SU-DHL-6 (cell line): ENCODE data around the gene ARG2.
A peak's percentile ranks its signal among the peaks of the same experiment; 100 is the strongest.

ENCODE experiments used
- H2AFZ ChIP-seq: fragments of 200-600 bp; sonication (generic); 2 replicates; pipeline ENCODE4 v1.6.1; 2014; ENCODE audit warnings: low read depth, mild to moderate bottlenecking, moderate library complexity, mixed read lengths, antibody characterized with exemption, low read length; ENCODE audit not compliant: severe bottlenecking
- H3F3A ChIP-seq: fragments of 200-600 bp; shearing (Covaris generic); 2 replicates; pipeline ENCODE4 v1.6.0; 2016; ENCODE audit warnings: antibody characterized with exemption, mild to moderate bottlenecking; ENCODE audit not compliant: insufficient read depth
- H3K27ac ChIP-seq: fragments of 200-600 bp; sonication (generic); 2 replicates; pipeline ENCODE4 v1.5.1; 2016; ENCODE audit warnings: low read depth, mild to moderate bottlenecking, low read length, moderate library complexity, mixed read lengths
- H3K27me3 ChIP-seq: fragments of 200-600 bp; sonication (generic), shearing (Covaris generic); 2 replicates; pipeline ENCODE4 v1.6.0; 2014; ENCODE audit warnings: mild to moderate bottlenecking, low read length
- H3K36me3 ChIP-seq: fragments of 200-600 bp; sonication (generic); 2 replicates; pipeline ENCODE4 v1.6.1; 2014; ENCODE audit warnings: mild to moderate bottlenecking, low read length, mixed read lengths
- H3K4me2 ChIP-seq: fragments of 300-600, 200-600 bp; shearing (Covaris generic), sonication (generic); 2 replicates; pipeline ENCODE4 v1.6.0; 2014; ENCODE audit warnings: low read length, low read depth, mild to moderate bottlenecking; ENCODE audit not compliant: poor library complexity, severe bottlenecking
- H3K4me3 ChIP-seq: fragments of 200-600 bp; sonication (generic); 2 replicates; pipeline ENCODE4 v1.5.1; 2014; ENCODE audit warnings: antibody characterized with exemption, low read length, mild to moderate bottlenecking, mixed read lengths; ENCODE audit not compliant: insufficient read depth, poor library complexity, severe bottlenecking
- H3K79me2 ChIP-seq: fragments of 200-600 bp; sonication (generic); 2 replicates; pipeline ENCODE4 v1.6.1; 2014; ENCODE audit warnings: mild to moderate bottlenecking, low read length, moderate library complexity; ENCODE audit not compliant: insufficient read depth
- H3K9ac ChIP-seq: fragments of 200-600 bp; sonication (generic); 2 replicates; pipeline ENCODE4 v1.7.0; 2014; ENCODE audit warnings: mild to moderate bottlenecking, low read length
- H3K9me2 ChIP-seq: fragments of 200-600 bp; sonication (generic); replicated peaks from 2 replicates; pipeline ENCODE4 v1.6.1; 2014; ENCODE audit warnings: low read length; ENCODE audit not compliant: insufficient read depth
- H3K9me3 ChIP-seq: fragments of 200-600 bp; sonication (generic); 2 replicates; pipeline ENCODE4 v1.6.1; 2014; ENCODE audit warnings: low read length, mixed read lengths; ENCODE audit not compliant: insufficient read depth
- H4K20me1 ChIP-seq: fragments of 200-600 bp; sonication (generic); 2 replicates; pipeline ENCODE4 v1.6.1; 2014; ENCODE audit warnings: low read depth, mild to moderate bottlenecking, antibody characterized with exemption, low read length, moderate library complexity, mixed read lengths
- CTCF ChIP-seq: fragments of 200-600 bp; sonication (generic); IDR thresholded peaks from one replicate; pipeline ENCODE4 v1.5.1; 2017; ENCODE audit warnings: antibody characterized with exemption, mild to moderate bottlenecking, low read length, moderate library complexity; ENCODE audit not compliant: insufficient read depth, poor library complexity, severe bottlenecking
- EZH2phosphoT487 ChIP-seq: fragments of 200-600 bp; sonication (generic), shearing (Covaris generic); conservative IDR thresholded peaks from 2 replicates; pipeline ENCODE4 v1.6.1; 2018; ENCODE audit warnings: mild to moderate bottlenecking, antibody characterized with exemption, low read length, moderate library complexity, mixed read lengths

The ARG2 gene

GRCh38 chr14:67665868-67666267 lies 46.1 kb downstream of the ARG2 start:
- no peaks in the 10 kb centered on the region for H4K20me1 ChIP-seq
- peaks cover 91% of the 10 kb centered on the region for H3K79me2 ChIP-seq
- H3K36me3 ChIP-seq: no peaks in the 10 kb centered on the region
- TF ChIP-seq CTCF (no peak), EZH2phosphoT487 (no peak)
- H3K4me2 ChIP-seq: no peak overlapping the region
- no peak overlapping the region for H3K9ac ChIP-seq
- no peaks in the 10 kb centered on the region for H3K9me2 ChIP-seq
- H3F3A ChIP-seq: 0 out of 2 replicates have a peak, but pooled peaks cover 3% of the 10 kb centered on the region
- no peaks in the 10 kb centered on the region for H3K9me3 ChIP-seq
- no peak overlapping the region for H2AFZ ChIP-seq
- H3K4me3 ChIP-seq: no peak overlapping the region
- H3K27ac ChIP-seq: no peak overlapping the region
- H3K27me3 ChIP-seq: no peaks in the 10 kb centered on the region

- Histone ChIP-seq H3K27me3 (no peaks in the 10 kb centered on the region), H3K27ac (no peak overlapping the region), H4K20me1 (no peaks in the 10 kb centered on the region), H2AFZ (no peak overlapping the region), H3K36me3 (no peaks in the 10 kb centered on the region), H3K9ac (no peak overlapping the region), H3K4me3 (no peak overlapping the region), H3K9me3 (no peaks in the 10 kb centered on the region), H3K9me2 (no peaks in the 10 kb centered on the region), H3K79me2 (peaks cover 95% of the 10 kb centered on the region), H3F3A (0 out of 2 replicates have a peak, but pooled peaks cover 3% of the 10 kb centered on the region), H3K4me2 (peak overlapping the region; percentile 3)
- TF ChIP-seq CTCF (peak; percentile 53), EZH2phosphoT487 (no peak)
Measured at GRCh38 chr14:67666750-67667449, 47.2 kb downstream of the ARG2 start.

- no peak overlapping the region for H3K27ac ChIP-seq
- no peak overlapping the region for H3K9ac ChIP-seq
- no peaks in the 10 kb centered on the region for H3K27me3 ChIP-seq
- H3F3A ChIP-seq: 0 out of 2 replicates have a peak, but pooled peaks cover 3% of the 10 kb centered on the region
- H3K79me2 ChIP-seq: peaks cover 98% of the 10 kb centered on the region
- no peaks in the 10 kb centered on the region for H3K36me3 ChIP-seq
- H2AFZ ChIP-seq: no peak overlapping the region
- H4K20me1 ChIP-seq: peaks cover 3% of the 10 kb centered on the region; the same call in 1 of the 2 replicates
- H3K4me3 ChIP-seq: no peak overlapping the region
- TF ChIP-seq EZH2phosphoT487: no peak
- TF ChIP-seq CTCF: no peak
- H3K9me2 ChIP-seq: no peaks in the 10 kb centered on the region
- H3K9me3 ChIP-seq: no peaks in the 10 kb centered on the region
- H3K4me2 ChIP-seq: no peak overlapping the region
Measured at GRCh38 chr14:67668559-67668958, 48.8 kb downstream of the ARG2 start.
